ENCODE results near the gene NUDT15.
"Not testable (repeated sequence)": the region's sequence is repeated elsewhere in the genome, so short reads cannot be mapped to it uniquely, and the experiment has no call there.

NUDT15 gene

GRCh38 chr13:48037346-48038173 is at the start of gene NUDT15:
NUDT15 (plus strand) TSS chr13:48037726; CDS start chr13:48037747, 21 bp downstream.
- peak; percentile 94 for DNase-seq (ENCODE audit: low read depth in 1 of 2, low spot score in 1 of 2)

DNA sequence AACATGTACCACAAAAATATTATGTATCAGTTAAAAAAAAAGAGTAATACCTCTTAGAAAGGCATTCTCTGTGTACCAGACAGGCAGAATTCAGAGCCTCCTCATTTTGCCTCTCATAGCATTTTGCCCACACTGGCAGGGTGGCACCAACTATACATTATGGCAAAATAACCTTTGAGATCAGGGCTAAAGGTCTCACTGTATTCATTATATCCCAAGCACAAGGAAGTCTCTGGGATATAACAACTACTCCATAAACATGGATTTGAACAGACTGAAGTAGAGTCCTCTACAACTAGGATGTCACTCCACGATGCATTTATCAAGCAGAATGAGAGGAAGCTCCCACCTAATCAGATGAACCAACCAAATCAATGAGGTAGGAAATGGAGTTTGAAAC is 47.1 kb upstream of the NUDT15 start:
- DNase-seq (ENCODE audit: low read depth in 1 of 2, low spot score in 1 of 2) = no peak

DNA sequence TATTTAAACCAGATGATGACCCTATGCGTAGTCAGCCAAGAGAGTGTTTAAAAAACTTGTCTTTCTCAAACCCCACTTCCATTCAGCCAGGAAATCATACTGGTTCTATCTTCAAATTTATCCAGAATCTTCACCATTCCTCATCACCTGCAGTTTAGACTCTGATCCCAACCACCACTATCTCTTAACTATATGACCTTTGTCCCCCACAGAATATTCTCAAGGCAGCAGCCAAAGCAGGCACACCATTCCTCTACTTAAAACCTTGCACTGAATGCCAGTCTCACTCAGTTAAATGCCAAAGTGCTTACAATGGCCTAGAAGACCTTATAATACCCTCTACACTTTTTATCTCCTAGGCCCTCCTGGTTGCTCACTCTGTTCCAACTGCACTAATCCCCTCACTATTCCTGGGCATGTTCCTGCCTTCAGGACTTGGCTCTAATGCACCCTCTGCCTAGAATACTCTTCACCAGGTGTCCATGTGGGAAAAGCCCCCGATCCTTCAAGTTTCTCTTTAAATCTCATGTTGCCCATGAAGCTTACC is 46.5 kb upstream of the NUDT15 start:
- DNase-seq (ENCODE audit: low read depth in 1 of 2, low spot score in 1 of 2) = no peak

DNA sequence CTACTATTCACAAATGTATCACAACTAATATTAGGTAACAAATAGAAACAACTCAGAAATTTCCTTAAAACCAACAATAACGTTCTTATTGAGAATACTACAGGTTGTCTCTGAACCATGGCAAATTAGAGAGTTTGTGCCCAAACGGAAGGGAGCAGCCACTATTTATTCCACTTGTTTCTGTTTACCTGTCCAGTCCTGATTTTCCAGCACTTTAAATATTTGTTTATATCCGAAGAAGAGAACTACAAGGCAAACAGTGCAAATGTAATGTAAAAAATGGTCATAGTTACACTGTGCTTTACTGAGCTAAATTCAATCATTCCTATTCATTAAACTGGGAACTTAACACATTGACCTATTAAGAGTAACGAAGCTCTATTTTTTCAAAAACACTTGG is 45.7 kb upstream of the NUDT15 start:
- DNase-seq (ENCODE audit: low read depth in 1 of 2, low spot score in 1 of 2) = no peak

- no peak for DNase-seq (ENCODE audit: low read depth in 1 of 2, low spot score in 1 of 2)
Measured at GRCh38 chr13:47997384-47997783, 40.1 kb upstream of the NUDT15 start.

GRCh38 chr13:47999973-48000372 is 37.6 kb upstream of the NUDT15 start:
- no peak for DNase-seq (ENCODE audit: low read depth in 1 of 2, low spot score in 1 of 2)

DNA sequence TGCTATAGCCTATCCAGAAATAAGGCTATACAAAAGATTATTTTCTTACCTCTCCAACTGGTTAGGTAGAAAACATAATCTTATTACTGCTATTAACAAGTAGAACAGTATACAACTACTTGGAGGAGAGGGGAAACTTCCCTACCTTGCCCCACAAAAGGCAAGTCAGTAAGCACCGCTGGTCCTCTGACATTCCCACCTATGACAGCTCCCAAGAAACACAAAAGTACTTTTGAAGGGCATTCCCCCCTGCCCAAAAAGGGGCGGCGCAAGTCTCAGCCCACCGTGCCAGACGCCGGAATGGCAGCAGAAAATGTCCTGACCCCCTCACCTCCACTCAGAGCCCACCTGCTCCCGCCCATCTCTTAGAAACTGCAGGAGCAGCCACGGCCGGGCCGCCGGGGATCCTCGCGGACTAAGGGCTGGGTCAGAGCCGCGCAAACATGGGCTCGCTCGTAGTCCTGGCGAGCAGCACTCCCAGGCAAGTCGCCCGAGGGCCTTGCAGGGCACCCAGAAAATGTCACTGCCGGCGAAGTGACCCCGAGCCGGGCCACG is 36.9 kb upstream of the NUDT15 start:
- DNase-seq (ENCODE audit: low read depth in 1 of 2, low spot score in 1 of 2) = no peak

- DNase-seq (ENCODE audit: low read depth in 1 of 2, low spot score in 1 of 2) = peak; percentile 73 to 85
Measured at GRCh38 chr13:48001114-48001881, 36.2 kb upstream of the NUDT15 start, which contains the start of gene SUCLA2. SUCLA2 (minus strand) TSS chr13:48001273; CDS start chr13:48001269, 4 bp downstream.

DNA sequence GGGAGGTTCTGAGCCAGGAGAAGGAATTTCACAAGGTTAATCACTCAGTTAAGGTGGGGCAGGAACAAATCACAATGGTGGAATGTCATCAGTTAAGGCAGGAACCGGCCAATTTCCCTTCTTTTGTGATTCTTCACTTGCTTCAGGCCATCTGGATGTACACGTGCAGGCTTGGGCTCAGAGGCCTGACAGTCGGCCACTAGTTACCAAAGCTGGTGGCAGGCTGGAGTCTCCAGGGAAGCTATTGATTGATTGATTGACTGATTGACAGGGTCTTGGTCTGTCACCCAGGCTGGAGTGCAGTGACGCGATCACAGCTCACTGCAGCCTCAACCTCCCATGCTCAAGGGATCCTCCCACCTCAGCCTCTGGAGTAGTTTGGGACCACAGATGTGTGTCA is 35.5 kb upstream of the NUDT15 start:
- DNase-seq (ENCODE audit: low read depth in 1 of 2, low spot score in 1 of 2) = not testable (repeated sequence)

DNA sequence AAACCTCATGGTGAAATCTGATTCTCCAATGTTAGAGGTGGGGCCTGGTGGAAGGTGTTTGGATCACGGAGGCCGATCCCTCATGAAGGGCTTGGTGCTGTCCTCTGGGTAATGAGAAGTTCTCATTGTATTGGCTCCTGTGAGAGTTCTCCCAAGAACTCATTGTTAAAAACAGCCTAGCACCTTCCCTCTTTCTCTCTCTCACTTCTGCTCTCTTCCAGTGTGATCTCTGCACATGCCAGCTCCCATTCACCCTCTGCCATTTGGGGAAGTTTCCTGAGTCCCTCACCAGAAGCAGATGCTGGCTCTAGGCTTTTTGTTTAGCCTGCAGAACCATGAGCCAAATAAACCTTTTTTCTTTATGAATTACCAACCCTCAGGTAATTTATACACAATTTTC is 33.3 kb upstream of the NUDT15 start:
- DNase-seq (ENCODE audit: low read depth in 1 of 2, low spot score in 1 of 2) = no peak

GRCh38 chr13:48006396-48006795 is 31.1 kb upstream of the NUDT15 start:
- no peak for DNase-seq (ENCODE audit: low read depth in 1 of 2, low spot score in 1 of 2)

GRCh38 chr13:48009284-48009683 is 28.2 kb upstream of the NUDT15 start:
- no peak for DNase-seq (ENCODE audit: low read depth in 1 of 2, low spot score in 1 of 2)

- DNase-seq (ENCODE audit: low read depth in 1 of 2, low spot score in 1 of 2) = no peak
Measured at GRCh38 chr13:48010698-48011097, 26.8 kb upstream of the NUDT15 start.

DNA sequence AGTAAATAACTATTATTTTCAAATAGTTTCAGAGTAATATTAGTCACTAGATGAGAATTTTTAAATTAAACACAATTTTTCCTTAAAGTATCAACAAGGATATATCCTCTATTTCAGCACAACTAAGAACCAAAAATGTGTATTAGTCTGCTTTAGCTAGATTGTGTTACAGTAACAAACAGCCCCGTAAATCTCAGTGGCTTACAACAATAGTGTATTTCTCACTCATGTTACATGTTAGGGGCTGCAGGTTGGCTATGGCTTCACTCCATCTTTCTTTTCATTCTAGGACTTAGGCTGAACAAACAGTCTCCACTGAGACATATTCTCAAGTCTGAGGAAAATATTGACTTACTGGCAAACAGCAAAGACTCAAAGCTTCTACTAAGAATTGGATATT is 24.9 kb upstream of the NUDT15 start:
- no peak for DNase-seq (ENCODE audit: low read depth in 1 of 2, low spot score in 1 of 2)

GRCh38 chr13:48014359-48014758 is 23.2 kb upstream of the NUDT15 start:
- DNase-seq (ENCODE audit: low read depth in 1 of 2, low spot score in 1 of 2) = no peak

GRCh38 chr13:48018637-48019036 is 18.9 kb upstream of the NUDT15 start:
- DNase-seq (ENCODE audit: low read depth in 1 of 2, low spot score in 1 of 2) = no peak

DNA sequence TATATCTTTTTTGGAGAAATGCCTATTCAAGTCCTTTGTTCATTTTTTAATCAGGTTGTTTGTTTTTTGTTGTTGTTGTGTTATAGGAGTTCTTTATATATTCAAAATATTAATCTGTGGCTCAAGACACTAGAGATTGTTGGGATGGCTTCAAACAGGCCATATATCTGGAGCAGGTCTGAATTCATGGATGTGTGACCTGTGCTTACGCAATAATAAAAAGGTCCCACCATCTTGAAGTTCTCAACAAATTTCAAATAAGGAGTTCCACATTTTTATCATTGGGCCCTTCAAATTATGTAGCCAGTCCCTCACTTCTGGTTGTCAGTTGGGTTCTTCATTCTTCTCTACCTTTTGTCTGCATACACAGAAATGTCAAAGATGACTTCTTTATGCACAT is 17.7 kb upstream of the NUDT15 start:
- no peak for DNase-seq (ENCODE audit: low read depth in 1 of 2, low spot score in 1 of 2)

DNA sequence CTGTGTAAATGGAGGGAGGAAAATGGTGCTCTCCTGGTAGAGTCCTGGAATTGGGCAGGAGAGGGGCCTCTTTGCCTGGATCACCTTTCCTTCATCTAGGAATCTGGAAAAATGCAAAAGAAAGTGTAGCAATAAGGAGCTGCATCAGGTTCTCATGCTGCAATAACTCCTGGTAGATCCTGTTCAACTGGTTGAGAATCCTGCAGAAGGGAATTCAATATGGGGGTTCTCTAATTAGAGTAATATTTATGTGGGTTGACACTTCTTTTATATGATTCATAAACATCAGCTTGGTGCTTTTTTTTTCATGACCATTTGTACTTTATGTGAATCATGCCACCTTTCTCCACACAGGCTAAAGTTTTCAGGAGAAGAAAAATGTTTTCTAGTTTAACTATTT is 9.5 kb upstream of the NUDT15 start:
- no peak for DNase-seq (ENCODE audit: low read depth in 1 of 2, low spot score in 1 of 2)

DNA sequence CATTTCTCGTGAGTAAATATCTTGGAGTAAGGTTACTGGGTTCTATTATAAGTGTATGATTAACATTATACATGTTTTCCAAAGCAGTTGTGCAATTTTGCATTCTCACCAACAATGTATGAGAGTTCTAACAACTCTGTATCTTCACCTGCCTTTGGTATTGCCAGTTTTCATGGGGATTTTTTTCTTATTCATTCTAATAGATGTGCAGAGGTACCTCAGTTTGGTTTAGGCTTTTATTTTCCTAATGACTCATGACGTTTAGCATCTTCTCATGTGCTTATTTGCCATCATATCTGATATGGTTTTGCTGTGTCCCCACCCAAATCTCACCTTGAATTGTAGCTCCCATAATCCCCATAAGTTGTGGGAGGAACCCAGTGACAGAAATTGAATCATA is 7.7 kb upstream of the NUDT15 start:
- DNase-seq (ENCODE audit: low read depth in 1 of 2, low spot score in 1 of 2) = no peak

GRCh38 chr13:48038761-48039160 is 1.2 kb downstream of the NUDT15 start:
- no peak for DNase-seq (ENCODE audit: low read depth in 1 of 2, low spot score in 1 of 2)

GRCh38 chr13:48040049-48040448 is 2.5 kb downstream of the NUDT15 start:
- DNase-seq (ENCODE audit: low read depth in 1 of 2, low spot score in 1 of 2) = no peak

GRCh38 chr13:48040896-48041295 is 3.4 kb downstream of the NUDT15 start:
- no peak for DNase-seq (ENCODE audit: low read depth in 1 of 2, low spot score in 1 of 2)
